Fibroblast of pulmonary artery (primary cell): ENCODE measurements around the gene TOMM40.
A peak's percentile ranks its signal among the peaks of the same experiment; 100 is the strongest.

ENCODE experiments used
- DNase-seq: peaks from one replicate; pipeline ENCODE4 v3.0.0-alpha.2; 2010; ENCODE audit warnings: low read depth
- H3K4me3 ChIP-seq: replicated peaks from 2 replicates; pipeline ENCODE4 v1.5.1; 2011; ENCODE audit warnings: low read depth, mild to moderate bottlenecking, control low read depth, low read length, moderate library complexity
- TF ChIP-seq, protein P1 (sequence below): IDR thresholded peaks from 2 replicates; pipeline ENCODE4 v1.5.1; 2011; ENCODE audit warnings: mild to moderate bottlenecking, control low read depth, low read length, inconsistent platforms; ENCODE audit errors: missing control alignments

TOMM40 gene

DNA sequence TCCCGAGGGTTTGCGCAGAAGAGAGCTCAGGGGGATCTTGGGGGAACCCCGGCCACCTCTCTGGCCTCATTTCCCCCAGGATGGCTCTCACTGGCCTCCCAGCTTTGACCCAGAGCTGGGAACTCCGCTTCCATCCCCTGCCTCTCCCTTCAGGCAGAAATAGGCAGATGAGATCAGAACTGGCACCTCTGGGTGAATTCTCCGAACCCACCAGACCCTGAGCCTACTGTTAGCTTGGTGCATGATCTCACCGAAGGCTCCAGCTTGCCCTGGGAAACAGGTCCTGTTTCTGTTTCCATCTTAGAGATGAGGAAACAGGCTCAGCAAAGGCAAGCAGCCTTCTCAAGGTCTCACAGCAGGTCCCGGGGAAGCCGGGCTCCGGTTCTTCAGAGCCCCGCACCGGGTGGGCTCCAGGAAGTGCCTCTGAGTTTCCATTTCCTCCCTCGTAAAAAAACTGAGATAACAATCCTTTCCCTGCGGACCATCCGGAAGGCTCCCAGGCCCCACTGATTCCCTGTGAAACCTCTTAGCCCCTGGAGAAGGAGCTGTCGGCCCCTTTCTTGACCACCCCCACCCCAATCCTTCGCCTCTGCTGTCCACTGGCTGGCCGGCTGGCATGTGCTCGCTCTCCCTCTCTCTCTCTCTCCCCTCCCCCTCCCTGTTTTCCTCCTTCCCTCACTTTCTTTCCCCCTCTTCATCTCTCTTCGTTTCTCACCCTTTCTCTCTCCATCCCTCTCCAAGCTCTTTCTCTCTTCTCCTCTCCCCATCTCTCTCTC, 42.8 kb upstream of the TOMM40 start:
- peak overlapping the region; percentile 97 for H3K4me3 ChIP-seq

DNA sequence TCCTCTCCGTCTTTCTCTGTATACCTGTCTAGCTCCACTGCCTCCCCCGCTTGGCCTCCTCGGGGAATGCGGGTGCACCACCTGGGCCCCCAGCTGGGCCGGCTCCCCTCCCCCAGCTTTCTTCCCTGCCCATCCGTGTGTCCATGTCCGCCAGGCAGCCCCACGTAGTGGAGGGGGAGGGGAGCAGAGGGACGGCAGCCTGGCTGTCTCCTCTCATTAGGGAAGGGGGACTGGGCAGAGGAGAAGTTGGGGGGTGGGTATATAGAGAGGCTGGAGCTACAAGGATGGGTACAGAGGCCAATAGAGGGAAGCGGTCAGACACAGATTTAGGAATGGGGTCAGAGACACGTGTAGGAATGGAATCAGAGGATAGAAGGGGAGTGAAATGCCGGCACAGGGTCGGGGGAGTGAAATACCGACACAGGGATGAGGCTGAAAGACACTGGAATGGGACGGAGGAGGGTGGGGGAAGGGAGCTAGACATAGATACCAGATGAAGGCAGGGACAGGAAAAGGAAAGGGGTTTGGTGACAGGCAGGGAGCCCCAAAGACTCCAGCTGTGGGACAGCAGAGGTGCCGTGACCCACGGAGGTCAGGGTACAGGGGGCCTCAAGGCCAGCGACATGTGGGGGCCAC, 42.1 kb upstream of the TOMM40 start:
- peak overlapping the region; percentile 97 for H3K4me3 ChIP-seq
- DNase-seq: no peak
- TF ChIP-seq, protein P1, sequence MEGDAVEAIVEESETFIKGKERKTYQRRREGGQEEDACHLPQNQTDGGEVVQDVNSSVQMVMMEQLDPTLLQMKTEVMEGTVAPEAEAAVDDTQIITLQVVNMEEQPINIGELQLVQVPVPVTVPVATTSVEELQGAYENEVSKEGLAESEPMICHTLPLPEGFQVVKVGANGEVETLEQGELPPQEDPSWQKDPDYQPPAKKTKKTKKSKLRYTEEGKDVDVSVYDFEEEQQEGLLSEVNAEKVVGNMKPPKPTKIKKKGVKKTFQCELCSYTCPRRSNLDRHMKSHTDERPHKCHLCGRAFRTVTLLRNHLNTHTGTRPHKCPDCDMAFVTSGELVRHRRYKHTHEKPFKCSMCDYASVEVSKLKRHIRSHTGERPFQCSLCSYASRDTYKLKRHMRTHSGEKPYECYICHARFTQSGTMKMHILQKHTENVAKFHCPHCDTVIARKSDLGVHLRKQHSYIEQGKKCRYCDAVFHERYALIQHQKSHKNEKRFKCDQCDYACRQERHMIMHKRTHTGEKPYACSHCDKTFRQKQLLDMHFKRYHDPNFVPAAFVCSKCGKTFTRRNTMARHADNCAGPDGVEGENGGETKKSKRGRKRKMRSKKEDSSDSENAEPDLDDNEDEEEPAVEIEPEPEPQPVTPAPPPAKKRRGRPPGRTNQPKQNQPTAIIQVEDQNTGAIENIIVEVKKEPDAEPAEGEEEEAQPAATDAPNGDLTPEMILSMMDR: no peak

More for the DNA sequence above, 42.8 kb upstream of the TOMM40 start:
- peak; percentile 63 for DNase-seq
- TF ChIP-seq, protein P1: no peak

DNA sequence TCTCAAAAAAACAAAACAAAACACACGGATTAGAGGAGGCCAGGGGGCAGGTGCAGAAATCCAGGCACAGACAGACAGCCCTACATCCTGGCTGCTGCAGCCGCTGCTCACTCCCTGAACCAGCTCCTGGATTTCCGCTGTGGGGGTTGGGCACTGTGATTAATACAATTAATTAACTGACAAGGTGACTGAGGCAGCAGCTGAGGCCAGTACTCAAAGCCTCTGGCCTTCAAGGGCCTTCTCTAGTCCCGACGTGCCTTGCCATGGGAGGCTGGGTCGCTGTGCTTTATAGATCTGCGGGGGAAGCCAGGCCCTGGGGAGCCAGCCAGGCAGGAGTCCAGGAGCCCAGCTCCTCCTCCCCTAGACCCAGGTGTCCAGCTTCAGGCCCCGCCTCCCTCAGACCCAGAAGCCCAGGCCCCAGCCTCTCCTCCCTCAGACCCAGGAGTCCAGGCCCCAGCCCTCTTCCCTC, 40.4 kb upstream of the TOMM40 start:
- H3K4me3 ChIP-seq: no peak overlapping the region
- TF ChIP-seq, protein P1: no peak
- no peak for DNase-seq

DNA sequence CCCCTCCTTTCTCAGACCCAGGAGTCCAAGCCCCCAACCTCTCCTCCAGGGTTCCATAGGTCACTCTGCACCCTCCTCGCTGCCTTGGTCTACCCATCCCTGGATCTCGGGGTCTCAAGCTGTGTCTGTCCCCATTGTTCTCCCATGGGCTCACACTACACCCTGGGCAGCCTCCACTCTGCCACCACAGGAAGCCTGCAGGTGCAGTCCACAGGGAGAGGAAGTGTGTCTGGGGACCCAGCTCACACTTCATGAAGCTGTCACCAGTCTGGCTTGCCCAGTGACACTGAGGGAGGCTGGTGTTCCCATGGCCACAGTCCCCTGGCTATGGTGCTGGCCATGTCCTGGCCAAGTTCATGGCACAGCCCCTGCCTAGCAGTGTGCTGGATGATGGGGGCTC, 39.6 kb upstream of the TOMM40 start:
- no peak for DNase-seq
- no peak overlapping the region for H3K4me3 ChIP-seq
- TF ChIP-seq, protein P1: no peak

DNA sequence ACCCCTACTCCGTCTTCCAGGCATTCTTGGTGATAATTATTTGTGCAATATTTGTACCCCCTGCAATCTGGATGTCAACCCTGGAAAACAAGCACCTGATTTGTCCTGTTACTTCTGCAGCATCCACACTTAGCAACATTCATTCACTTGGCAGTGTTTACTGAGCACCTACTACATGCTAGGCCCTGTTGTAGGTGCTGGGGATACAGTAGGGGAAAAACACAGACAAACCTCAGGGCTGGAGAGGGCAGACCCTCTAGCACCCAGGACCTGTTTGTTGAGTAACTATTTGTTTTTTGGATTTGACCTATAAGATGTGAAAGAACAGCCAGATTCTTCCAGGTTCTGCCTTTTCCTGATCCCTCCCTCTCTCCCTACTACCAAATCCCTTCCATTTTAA, 35.4 kb upstream of the TOMM40 start:
- no peak overlapping the region for H3K4me3 ChIP-seq
- no peak for DNase-seq
- TF ChIP-seq, protein P1: no peak

DNA sequence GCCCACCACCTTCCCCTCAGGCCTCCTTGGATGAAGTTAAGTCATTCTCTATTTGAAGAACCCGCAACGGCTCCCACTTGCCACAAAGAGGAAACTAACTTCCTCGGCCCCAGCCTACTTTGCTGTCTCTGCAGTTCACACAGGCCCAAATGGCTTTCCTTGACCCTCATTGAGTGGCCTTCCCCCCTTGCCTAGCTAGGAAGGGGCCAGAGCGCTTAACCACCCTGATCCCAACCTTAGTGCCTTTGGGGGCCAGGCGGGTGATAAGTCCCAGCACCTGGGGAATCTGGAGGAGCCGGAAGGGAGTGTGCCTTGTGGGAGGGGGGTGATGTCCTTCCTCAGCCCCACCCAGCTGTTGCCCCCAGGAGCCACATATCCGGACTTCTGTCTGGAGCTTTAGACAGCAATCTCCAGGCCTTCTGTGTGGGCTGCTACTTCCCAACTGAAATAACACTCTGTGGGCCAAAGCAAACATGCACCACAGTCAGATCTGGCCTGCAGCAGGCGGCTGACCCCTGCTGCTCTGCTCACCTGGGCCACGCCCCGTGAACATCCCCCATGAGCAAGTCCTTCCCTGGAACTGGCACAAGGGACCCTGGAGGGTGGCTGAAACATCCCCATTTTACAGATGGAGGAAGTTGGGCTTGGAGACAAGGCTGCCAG, 34.5 kb upstream of the TOMM40 start:
- H3K4me3 ChIP-seq: no peak overlapping the region
- DNase-seq: no peak
- TF ChIP-seq, protein P1: no peak
